Measurements from ENCODE around the gene SMYD3.

Gene SMYD3

GRCh38 chr1:245881767-245882391 lies 625.2 kb downstream of the SMYD3 start:
- no peak for DNase-seq

GRCh38 chr1:245880754-245881403 lies 626.2 kb downstream of the SMYD3 start:
- DNase-seq: no peak

GRCh38 chr1:245879091-245879490 lies 628.0 kb downstream of the SMYD3 start:
- no peak for DNase-seq

GRCh38 chr1:245878585-245878984 lies 628.5 kb downstream of the SMYD3 start:
- no peak for DNase-seq

- DNase-seq: no peak
These were observed 629.1 kb downstream of the SMYD3 start for GRCh38 chr1:245877976-245878375.

- DNase-seq: no peak
These were observed 630.5 kb downstream of the SMYD3 start for GRCh38 chr1:245876586-245876985.

- DNase-seq: no peak
These were observed 631.4 kb downstream of the SMYD3 start for GRCh38 chr1:245875581-245876261.

- no peak for DNase-seq
These were observed 632.0 kb downstream of the SMYD3 start for GRCh38 chr1:245874942-245875580.

- DNase-seq: no peak
These were observed 633.0 kb downstream of the SMYD3 start for GRCh38 chr1:245873883-245874671.

GRCh38 chr1:245873068-245873467 lies 634.0 kb downstream of the SMYD3 start:
- no peak for DNase-seq

GRCh38 chr1:245872475-245872874 lies 634.6 kb downstream of the SMYD3 start:
- no peak for DNase-seq

GRCh38 chr1:245871915-245872314 lies 635.2 kb downstream of the SMYD3 start:
- no peak for DNase-seq

- no peak for DNase-seq
These were observed 635.9 kb downstream of the SMYD3 start for GRCh38 chr1:245871191-245871590.

- no peak for DNase-seq
These were observed 636.4 kb downstream of the SMYD3 start for GRCh38 chr1:245870698-245871097.

- DNase-seq: no peak
These were observed 637.2 kb downstream of the SMYD3 start for GRCh38 chr1:245869847-245870246.

GRCh38 chr1:245867738-245868137 lies 639.3 kb downstream of the SMYD3 start:
- no peak for DNase-seq

GRCh38 chr1:245864872-245865271 lies 642.2 kb downstream of the SMYD3 start:
- no peak for DNase-seq

GRCh38 chr1:245863566-245864184 lies 643.4 kb downstream of the SMYD3 start:
- no peak for DNase-seq

- DNase-seq: no peak
These were observed 644.1 kb downstream of the SMYD3 start for GRCh38 chr1:245862812-245863540.

GRCh38 chr1:245860657-245861544 lies 646.2 kb downstream of the SMYD3 start:
- DNase-seq: peak in 1 of 2 donors; percentile 47
